ENCODE data around the gene NELL2.
"Not testable (repeated sequence)": the region's sequence is repeated elsewhere in the genome, so short reads cannot be mapped to it uniquely, and the experiment has no call there.

Gene NELL2

DNA sequence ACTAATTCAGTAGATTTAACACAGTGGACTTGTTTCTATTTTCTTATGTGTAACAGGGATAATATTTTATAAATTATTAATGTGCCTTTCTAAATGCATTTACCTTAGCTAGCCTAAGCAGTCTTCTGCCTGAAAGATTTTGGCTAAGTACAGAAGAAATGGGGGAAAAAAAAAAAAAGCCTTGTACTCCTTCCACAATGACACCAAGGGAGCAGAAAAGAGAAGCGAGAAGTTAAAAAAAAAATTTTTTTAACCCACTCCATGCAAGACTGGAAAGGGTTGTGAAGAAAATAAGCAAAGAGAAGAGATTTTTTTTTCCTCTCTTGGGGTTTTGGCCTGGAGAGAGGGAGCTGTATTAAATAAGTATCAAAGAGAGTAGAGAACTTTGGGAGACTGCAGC is 28.7 kb downstream of the NELL2 start:
- no peak overlapping the region for H3K4me3 ChIP-seq (ENCODE audit: low read length)
- H3K36me3 ChIP-seq (ENCODE audit: control insufficient read depth, low read depth, low read length) = no peaks in the 10 kb centered on the region
- H3K27me3 ChIP-seq (ENCODE audit: control insufficient read depth, insufficient read depth, low read length) = no peaks in the 10 kb centered on the region
- no peaks in the 10 kb centered on the region for H3K9me3 ChIP-seq (ENCODE audit: control insufficient read depth, low read depth, low read length)
- H3K9ac ChIP-seq (ENCODE audit: low read length) = no peak overlapping the region
- peaks cover 3% of the 10 kb centered on the region for H3K4me1 ChIP-seq (ENCODE audit: control insufficient read depth, low read depth, low read length)
- no peak overlapping the region for H3K27ac ChIP-seq (ENCODE audit: low read length)

DNA sequence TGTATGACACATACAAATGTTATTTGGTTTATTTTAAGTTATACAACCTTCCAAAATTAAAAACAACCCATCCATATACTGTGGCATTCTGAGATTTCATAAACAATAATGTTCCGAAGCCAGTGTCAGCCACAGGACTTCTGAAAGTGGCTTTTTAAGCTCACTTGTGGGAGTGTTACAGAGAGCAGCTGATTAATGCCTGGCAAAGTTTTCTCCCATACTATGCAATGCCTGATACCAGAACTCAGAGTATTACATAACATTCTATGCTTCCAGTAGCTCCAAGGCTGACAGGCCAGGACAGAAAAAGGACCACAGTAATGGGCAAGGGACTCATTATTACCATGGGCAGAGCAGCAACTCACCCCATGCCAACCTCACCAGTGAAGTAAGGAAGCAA is 29.3 kb downstream of the NELL2 start:
- H3K4me1 ChIP-seq (ENCODE audit: control insufficient read depth, low read depth, low read length) = peaks cover 3% of the 10 kb centered on the region
- H3K27me3 ChIP-seq (ENCODE audit: control insufficient read depth, insufficient read depth, low read length) = no peaks in the 10 kb centered on the region
- no peak overlapping the region for H3K9ac ChIP-seq (ENCODE audit: low read length)
- no peaks in the 10 kb centered on the region for H3K36me3 ChIP-seq (ENCODE audit: control insufficient read depth, low read depth, low read length)
- H3K4me3 ChIP-seq (ENCODE audit: low read length) = no peak overlapping the region
- H3K9me3 ChIP-seq (ENCODE audit: control insufficient read depth, low read depth, low read length) = no peaks in the 10 kb centered on the region
- no peak overlapping the region for H3K27ac ChIP-seq (ENCODE audit: low read length)

DNA sequence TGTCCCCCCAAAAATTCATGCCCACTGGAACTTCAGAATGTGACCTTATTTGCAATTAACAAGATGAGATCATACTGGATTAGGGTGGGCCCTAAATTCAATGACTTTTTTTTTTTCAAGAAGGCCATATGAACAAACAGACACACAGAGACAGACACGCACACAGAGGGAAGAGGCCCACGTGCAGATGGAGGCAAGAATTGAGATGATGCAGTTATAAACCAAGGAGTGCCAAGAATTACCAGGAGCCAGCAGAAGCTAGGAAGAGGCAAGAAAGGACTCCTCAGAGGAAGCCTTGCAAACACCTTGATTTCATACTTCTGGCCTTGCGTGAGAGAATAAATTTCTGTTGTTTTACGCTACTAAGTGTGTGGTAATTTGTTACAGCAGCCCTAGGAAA is 33.4 kb downstream of the NELL2 start:
- Histone ChIP-seq H3K27me3 (ENCODE audit: control insufficient read depth, insufficient read depth, low read length) (no peaks in the 10 kb centered on the region), H3K9me3 (ENCODE audit: control insufficient read depth, low read depth, low read length) (no peaks in the 10 kb centered on the region), H3K9ac (ENCODE audit: low read length) (no peak overlapping the region), H3K4me3 (ENCODE audit: low read length) (no peak overlapping the region), H3K36me3 (ENCODE audit: control insufficient read depth, low read depth, low read length) (no peaks in the 10 kb centered on the region), H3K4me1 (ENCODE audit: control insufficient read depth, low read depth, low read length) (no peaks in the 10 kb centered on the region), H3K27ac (ENCODE audit: low read length) (no peak overlapping the region)

DNA sequence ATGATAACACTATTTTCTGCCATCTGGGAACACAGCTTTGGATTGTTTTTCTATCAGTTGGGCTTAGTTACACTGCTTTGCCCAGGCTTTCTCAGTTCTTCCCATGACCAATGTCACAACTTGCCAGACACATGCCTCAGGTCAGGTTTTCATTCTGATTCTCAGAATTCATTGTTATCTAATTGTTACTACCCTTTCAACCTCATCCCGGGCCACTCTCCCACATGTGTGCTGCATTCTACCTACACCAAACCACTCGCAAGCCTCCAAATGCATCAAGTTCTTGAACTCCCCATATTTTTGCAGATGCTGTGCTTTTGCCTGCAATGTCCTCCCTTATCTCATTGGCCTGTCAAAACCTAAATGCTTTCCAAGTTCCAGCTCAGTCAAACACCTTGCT is 36.3 kb downstream of the NELL2 start:
- H3K27me3 ChIP-seq (ENCODE audit: control insufficient read depth, insufficient read depth, low read length) = no peaks in the 10 kb centered on the region
- H3K4me3 ChIP-seq (ENCODE audit: low read length) = no peak overlapping the region
- no peaks in the 10 kb centered on the region for H3K4me1 ChIP-seq (ENCODE audit: control insufficient read depth, low read depth, low read length)
- no peaks in the 10 kb centered on the region for H3K36me3 ChIP-seq (ENCODE audit: control insufficient read depth, low read depth, low read length)
- no peaks in the 10 kb centered on the region for H3K9me3 ChIP-seq (ENCODE audit: control insufficient read depth, low read depth, low read length)
- H3K9ac ChIP-seq (ENCODE audit: low read length) = no peak overlapping the region
- H3K27ac ChIP-seq (ENCODE audit: low read length) = no peak overlapping the region

DNA sequence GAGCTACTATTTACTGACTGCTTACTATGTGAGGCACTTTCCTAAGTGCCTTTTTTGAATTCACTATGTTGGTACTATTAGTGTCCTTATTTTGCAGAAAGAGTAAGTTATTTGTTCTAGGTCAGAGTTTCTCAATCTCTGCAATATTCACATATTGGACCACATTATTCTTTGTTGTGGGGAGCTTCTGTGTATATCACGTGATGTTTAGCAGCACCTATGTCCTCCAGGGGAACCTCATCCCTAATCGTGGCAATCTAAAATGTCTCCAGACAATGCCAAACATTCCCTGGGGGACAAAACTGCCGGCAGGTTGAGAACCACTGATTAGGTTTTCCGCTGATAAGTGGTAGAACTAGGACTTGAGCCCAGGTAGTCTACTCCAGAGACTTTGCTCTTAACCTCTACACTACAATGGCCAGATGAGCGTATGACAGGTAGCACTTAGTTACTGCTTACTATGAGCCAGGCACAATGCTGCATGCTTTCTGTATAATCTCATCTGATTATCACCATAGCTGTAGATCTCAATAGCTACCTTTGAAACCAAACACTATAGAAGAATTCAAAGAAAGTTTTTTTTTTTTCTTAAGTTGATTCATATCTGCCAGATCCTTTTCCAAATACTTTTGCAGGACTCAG is 38.9 kb downstream of the NELL2 start:
- peaks cover 4% of the 10 kb centered on the region for H3K4me1 ChIP-seq (ENCODE audit: control insufficient read depth, low read depth, low read length)

DNA sequence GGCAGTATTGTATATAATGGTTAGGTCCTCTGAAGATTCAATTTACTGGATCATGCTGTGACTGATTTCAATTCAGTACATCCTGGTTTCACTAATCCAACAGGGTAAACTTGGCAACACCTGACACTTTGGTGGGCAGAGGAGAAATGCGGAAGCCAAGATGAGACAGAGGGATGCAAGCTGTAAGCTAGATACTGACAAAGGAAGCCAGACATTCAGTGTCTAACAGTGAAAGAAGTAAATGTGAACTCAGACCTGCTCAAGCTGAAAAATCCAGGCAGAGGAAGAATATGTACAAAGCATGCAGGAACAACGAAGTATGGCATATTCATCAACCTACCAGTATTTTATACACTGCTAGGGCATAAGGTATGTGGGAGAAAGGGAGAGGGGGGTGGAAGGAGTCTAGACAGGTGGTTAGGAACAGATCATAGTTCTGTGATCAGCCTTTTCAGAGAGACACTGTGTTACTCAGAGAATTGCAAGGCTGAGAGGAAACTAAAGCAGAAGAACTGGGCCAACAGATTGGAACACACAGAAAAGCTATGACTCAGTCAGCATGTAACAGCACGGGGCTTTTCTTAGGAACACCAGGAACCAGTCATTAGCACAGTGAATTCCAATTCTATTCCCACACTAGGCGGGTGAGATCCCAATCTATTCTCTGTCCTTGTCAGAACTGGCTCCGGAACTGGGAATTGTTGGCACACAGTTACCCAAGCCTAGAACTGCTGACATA is 40.3 kb downstream of the NELL2 start:
- Histone ChIP-seq H3K4me1 (ENCODE audit: control insufficient read depth, low read depth, low read length) (peaks cover 5% of the 10 kb centered on the region), H3K9ac (ENCODE audit: low read length) (no peak overlapping the region), H3K27ac (ENCODE audit: low read length) (no peak overlapping the region), H3K36me3 (ENCODE audit: control insufficient read depth, low read depth, low read length) (no peaks in the 10 kb centered on the region), H3K4me3 (ENCODE audit: low read length) (no peak overlapping the region), H3K9me3 (ENCODE audit: control insufficient read depth, low read depth, low read length) (no peaks in the 10 kb centered on the region), H3K27me3 (ENCODE audit: control insufficient read depth, insufficient read depth, low read length) (no peaks in the 10 kb centered on the region)

More for the DNA sequence above, 38.9 kb downstream of the NELL2 start:
- no peaks in the 10 kb centered on the region for H3K36me3 ChIP-seq (ENCODE audit: control insufficient read depth, low read depth, low read length)
- no peaks in the 10 kb centered on the region for H3K9me3 ChIP-seq (ENCODE audit: control insufficient read depth, low read depth, low read length)
- no peak overlapping the region for H3K9ac ChIP-seq (ENCODE audit: low read length)
- no peak overlapping the region for H3K27ac ChIP-seq (ENCODE audit: low read length)
- H3K27me3 ChIP-seq (ENCODE audit: control insufficient read depth, insufficient read depth, low read length) = no peaks in the 10 kb centered on the region
- no peak overlapping the region for H3K4me3 ChIP-seq (ENCODE audit: low read length)

DNA sequence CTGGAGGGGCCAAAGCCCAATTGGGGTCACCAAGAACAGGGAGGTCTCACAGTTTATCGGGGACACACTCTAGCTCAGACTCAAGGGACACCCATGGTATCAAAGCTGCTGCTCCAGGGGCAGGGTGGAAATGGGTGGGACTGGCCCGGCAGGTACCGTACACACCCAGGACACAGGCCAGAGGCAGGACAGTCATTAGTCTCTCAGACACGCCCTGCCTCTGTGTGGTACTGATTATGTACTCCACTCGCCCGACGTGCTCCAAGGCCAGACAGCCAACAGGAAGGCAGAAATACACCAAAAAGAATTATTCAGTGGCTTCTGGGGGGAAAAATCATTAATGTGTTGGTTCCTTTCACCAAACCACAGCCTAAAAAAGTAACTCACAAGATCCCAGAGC is 41.1 kb downstream of the NELL2 start:
- H3K27me3 ChIP-seq (ENCODE audit: control insufficient read depth, insufficient read depth, low read length); H3K36me3 ChIP-seq (ENCODE audit: control insufficient read depth, low read depth, low read length); H3K4me3 ChIP-seq (ENCODE audit: low read length); H3K4me1 ChIP-seq (ENCODE audit: control insufficient read depth, low read depth, low read length); H3K9ac ChIP-seq (ENCODE audit: low read length); H3K27ac ChIP-seq (ENCODE audit: low read length); H3K9me3 ChIP-seq (ENCODE audit: control insufficient read depth, low read depth, low read length): not testable (repeated sequence)

DNA sequence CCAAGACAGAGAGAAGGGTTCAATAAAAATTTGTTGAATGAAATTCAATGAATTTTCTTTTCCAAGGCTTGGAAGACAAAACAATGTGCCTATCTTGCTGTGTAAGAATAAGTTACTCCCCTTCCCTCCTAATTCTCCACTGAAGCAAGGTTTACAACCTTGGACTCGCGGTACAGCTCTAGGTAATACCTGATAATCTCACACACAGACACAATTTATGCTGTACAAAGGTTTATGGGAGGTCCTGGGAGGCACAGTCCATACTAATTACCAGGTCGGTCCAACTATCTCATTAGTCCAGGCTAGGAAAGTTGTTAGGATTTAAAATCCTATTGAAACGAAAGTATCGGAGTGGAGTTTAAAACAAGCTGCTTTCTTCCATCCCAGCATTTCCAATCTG is 42.6 kb downstream of the NELL2 start:
- Histone ChIP-seq H3K4me1 (ENCODE audit: control insufficient read depth, low read depth, low read length) (peaks cover 5% of the 10 kb centered on the region), H3K9ac (ENCODE audit: low read length) (no peak overlapping the region), H3K27ac (ENCODE audit: low read length) (no peak overlapping the region), H3K36me3 (ENCODE audit: control insufficient read depth, low read depth, low read length) (no peaks in the 10 kb centered on the region), H3K9me3 (ENCODE audit: control insufficient read depth, low read depth, low read length) (no peaks in the 10 kb centered on the region), H3K27me3 (ENCODE audit: control insufficient read depth, insufficient read depth, low read length) (no peaks in the 10 kb centered on the region), H3K4me3 (ENCODE audit: low read length) (no peak overlapping the region)

DNA sequence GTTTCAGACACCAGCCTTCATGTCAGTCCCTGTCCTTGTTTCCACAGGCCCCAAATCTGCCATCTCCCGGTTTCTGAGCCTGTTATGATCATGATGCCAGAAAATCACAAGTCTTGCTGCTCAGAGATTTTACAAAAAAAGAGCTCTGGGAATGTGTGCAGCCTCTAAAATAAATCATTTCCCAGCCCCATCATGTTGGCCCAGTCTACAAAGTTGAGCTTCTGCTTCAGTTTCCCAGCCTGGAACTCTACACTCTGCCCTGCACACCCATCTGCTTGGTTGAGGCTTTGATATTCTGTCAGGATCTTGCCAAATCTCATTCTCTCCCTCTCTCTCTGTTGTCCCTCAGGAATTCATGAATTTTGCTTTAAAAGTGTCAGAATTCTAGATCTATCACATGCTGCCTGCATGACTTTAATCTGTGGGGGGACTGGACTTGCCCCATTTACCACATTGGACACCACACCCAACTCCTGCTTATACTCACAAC is 45.5 kb downstream of the NELL2 start:
- no peak overlapping the region for H3K4me3 ChIP-seq (ENCODE audit: low read length)
- H3K9me3 ChIP-seq (ENCODE audit: control insufficient read depth, low read depth, low read length) = no peaks in the 10 kb centered on the region
- peaks cover 5% of the 10 kb centered on the region for H3K4me1 ChIP-seq (ENCODE audit: control insufficient read depth, low read depth, low read length)
- H3K9ac ChIP-seq (ENCODE audit: low read length) = no peak overlapping the region
- no peak overlapping the region for H3K27ac ChIP-seq (ENCODE audit: low read length)
- H3K27me3 ChIP-seq (ENCODE audit: control insufficient read depth, insufficient read depth, low read length) = no peaks in the 10 kb centered on the region
- H3K36me3 ChIP-seq (ENCODE audit: control insufficient read depth, low read depth, low read length) = no peaks in the 10 kb centered on the region

DNA sequence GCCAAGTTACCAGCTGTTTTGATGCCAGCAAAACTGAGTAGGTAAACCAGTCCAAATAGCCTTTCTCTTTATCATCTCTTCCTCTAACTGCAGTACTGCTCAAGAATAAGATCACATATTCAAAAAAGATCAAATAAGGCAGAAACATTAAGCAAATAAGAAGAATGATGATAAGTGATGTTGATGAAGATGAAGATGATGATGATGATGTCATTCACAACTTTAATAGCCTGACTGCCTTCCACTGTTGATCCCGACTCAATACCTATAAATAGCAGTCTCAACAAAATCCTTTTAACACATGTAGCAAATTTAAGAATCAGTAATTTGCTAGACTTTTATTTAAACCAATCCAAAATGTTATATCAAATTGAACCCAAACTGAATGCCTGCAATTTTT is 47.1 kb downstream of the NELL2 start:
- Histone ChIP-seq H3K27me3 (ENCODE audit: control insufficient read depth, insufficient read depth, low read length) (no peaks in the 10 kb centered on the region), H3K27ac (ENCODE audit: low read length) (no peak overlapping the region), H3K4me1 (ENCODE audit: control insufficient read depth, low read depth, low read length) (peaks cover 5% of the 10 kb centered on the region), H3K9ac (ENCODE audit: low read length) (no peak overlapping the region), H3K9me3 (ENCODE audit: control insufficient read depth, low read depth, low read length) (no peaks in the 10 kb centered on the region), H3K36me3 (ENCODE audit: control insufficient read depth, low read depth, low read length) (no peaks in the 10 kb centered on the region), H3K4me3 (ENCODE audit: low read length) (no peak overlapping the region)

DNA sequence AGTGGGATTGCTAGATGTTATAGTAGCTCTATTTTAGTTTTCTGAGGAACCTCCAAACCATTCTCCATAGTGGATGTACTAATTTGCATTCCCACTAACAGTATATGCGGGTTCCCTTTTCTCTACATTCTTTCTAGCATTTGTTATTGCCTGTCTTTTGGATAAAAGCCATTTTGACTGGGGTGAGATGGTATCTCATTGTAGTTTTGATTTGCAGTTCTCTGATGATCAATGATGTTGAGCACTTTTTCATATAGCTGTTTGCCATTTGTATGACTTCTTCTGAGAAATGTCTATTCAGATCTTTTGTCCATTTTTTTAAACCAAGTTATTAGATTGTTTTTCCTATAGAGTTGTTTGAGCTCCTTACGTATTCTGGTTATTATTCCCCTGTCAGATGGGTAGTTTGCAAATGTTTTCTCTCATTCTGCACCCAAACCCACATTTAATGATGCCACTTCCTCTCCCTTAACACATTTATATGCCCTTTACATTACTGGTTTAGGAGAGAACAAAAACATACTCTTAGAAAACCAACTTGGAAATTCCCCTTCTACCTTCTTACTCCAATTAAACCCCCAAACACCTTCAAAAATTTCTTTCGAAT is 48.2 kb downstream of the NELL2 start:
- H3K27me3 ChIP-seq (ENCODE audit: control insufficient read depth, insufficient read depth, low read length) = no peaks in the 10 kb centered on the region
- H3K4me3 ChIP-seq (ENCODE audit: low read length) = no peak overlapping the region

DNA sequence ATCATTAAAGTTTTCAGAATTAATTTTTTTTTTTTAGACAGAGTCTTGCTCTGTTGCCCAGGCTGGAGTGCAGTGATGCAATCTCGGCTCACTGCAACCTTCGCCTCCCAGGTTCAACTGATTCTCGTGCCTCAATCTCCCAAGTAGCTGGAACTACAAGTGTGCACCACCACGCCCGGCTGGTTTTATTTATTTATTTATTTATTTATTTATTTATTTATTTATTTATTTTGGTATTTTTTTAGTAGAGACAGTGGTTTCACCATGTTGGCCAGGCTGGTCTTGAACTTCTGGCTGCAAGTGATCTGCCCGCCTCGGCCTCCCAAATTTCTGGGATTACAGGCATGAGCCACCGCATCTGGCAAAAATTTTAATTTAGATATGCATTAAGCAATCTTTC is 54.4 kb downstream of the NELL2 start:
- not testable (repeated sequence) for H3K27ac ChIP-seq (ENCODE audit: low read length); H3K27me3 ChIP-seq (ENCODE audit: control insufficient read depth, insufficient read depth, low read length); H3K9me3 ChIP-seq (ENCODE audit: control insufficient read depth, low read depth, low read length); H3K9ac ChIP-seq (ENCODE audit: low read length); H3K36me3 ChIP-seq (ENCODE audit: control insufficient read depth, low read depth, low read length); H3K4me1 ChIP-seq (ENCODE audit: control insufficient read depth, low read depth, low read length); H3K4me3 ChIP-seq (ENCODE audit: low read length)

More for the DNA sequence above, 48.2 kb downstream of the NELL2 start:
- Histone ChIP-seq H3K9me3 (ENCODE audit: control insufficient read depth, low read depth, low read length) (no peaks in the 10 kb centered on the region), H3K4me1 (ENCODE audit: control insufficient read depth, low read depth, low read length) (peaks cover 5% of the 10 kb centered on the region), H3K9ac (ENCODE audit: low read length) (no peak overlapping the region), H3K36me3 (ENCODE audit: control insufficient read depth, low read depth, low read length) (no peaks in the 10 kb centered on the region), H3K27ac (ENCODE audit: low read length) (no peak overlapping the region)
